HEK293 (cell line): ENCODE results near the gene RNF113B.

ENCODE experiments used
- PRDM1 ChIP-seq: fragments of 450-650 bp; formaldehyde crosslinking; IDR thresholded peaks from 2 replicates; pipeline ENCODE4; 2016; ENCODE audit warnings: missing biosample characterization, missing genetic modification characterization
- SALL2 ChIP-seq: fragments of 450-650 bp; formaldehyde crosslinking; IDR thresholded peaks from 2 replicates; pipeline ENCODE4 v1.5.0; 2017; ENCODE audit warnings: missing biosample characterization, mild to moderate bottlenecking, missing genetic modification characterization, borderline replicate concordance
- ZBTB17 ChIP-seq: fragments of 450-650 bp; formaldehyde crosslinking; IDR thresholded peaks from 2 replicates; pipeline ENCODE4 v1.5.1; 2016; ENCODE audit warnings: missing biosample characterization, missing genetic modification characterization
- ZBTB21 ChIP-seq: fragments of 450-650 bp; formaldehyde crosslinking; IDR thresholded peaks from 2 replicates; pipeline ENCODE4 v1.5.1; 2017; ENCODE audit warnings: missing biosample characterization, missing genetic modification characterization
- ZFHX2 ChIP-seq: fragments of 450-650 bp; formaldehyde crosslinking; conservative IDR thresholded peaks from 2 replicates; pipeline ENCODE4 v1.5.1; 2016; ENCODE audit warnings: missing biosample characterization, missing genetic modification characterization
- ZNF549 ChIP-seq: fragments of 450-650 bp; IDR thresholded peaks from 2 replicates; pipeline ENCODE4 v1.5.1; 2018; ENCODE audit warnings: missing biosample characterization, missing genetic modification characterization, mild to moderate bottlenecking, inconsistent platforms, moderate library complexity
- TF ChIP-seq, protein P1 (sequence below): fragments of 450-650 bp; formaldehyde crosslinking; IDR thresholded peaks from 2 replicates; pipeline ENCODE4 v1.5.1; 2016; ENCODE audit warnings: missing biosample characterization, missing genetic modification characterization

DNA sequence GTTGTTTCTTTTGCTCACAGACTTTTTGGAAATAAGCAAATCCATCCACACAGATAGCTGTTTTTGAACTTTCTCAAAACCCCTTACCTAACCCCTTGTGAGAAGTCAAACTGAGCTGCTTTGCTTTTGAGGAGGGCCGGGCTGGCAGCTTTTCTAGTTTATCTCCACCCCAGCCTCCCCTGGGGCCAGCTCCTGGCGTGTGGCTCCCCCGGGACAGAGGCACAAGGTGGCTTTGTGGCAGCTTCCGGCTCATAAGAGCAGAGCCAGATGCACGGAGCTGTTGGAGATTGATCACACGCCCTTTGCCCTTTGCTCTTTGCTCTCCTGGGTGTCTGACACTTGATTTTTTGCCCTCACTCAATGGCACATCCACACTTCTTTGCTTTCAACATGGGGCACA is 24.9 kb upstream of the RNF113B start:
- no peak for TF ChIP-seq ZFHX2 (tag by site-specific recombination)
- TF ChIP-seq ZNF549 (tag by site-specific recombination) = no peak
- no peak for TF ChIP-seq PRDM1 (tag by site-specific recombination)
- TF ChIP-seq, protein P1, sequence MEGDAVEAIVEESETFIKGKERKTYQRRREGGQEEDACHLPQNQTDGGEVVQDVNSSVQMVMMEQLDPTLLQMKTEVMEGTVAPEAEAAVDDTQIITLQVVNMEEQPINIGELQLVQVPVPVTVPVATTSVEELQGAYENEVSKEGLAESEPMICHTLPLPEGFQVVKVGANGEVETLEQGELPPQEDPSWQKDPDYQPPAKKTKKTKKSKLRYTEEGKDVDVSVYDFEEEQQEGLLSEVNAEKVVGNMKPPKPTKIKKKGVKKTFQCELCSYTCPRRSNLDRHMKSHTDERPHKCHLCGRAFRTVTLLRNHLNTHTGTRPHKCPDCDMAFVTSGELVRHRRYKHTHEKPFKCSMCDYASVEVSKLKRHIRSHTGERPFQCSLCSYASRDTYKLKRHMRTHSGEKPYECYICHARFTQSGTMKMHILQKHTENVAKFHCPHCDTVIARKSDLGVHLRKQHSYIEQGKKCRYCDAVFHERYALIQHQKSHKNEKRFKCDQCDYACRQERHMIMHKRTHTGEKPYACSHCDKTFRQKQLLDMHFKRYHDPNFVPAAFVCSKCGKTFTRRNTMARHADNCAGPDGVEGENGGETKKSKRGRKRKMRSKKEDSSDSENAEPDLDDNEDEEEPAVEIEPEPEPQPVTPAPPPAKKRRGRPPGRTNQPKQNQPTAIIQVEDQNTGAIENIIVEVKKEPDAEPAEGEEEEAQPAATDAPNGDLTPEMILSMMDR = no peak
- no peak for TF ChIP-seq ZBTB21 (tag by site-specific recombination)
- no peak for TF ChIP-seq ZBTB17
- no peak for TF ChIP-seq SALL2
